ENCODE data around the gene FILIP1L.

The FILIP1L gene

DNA sequence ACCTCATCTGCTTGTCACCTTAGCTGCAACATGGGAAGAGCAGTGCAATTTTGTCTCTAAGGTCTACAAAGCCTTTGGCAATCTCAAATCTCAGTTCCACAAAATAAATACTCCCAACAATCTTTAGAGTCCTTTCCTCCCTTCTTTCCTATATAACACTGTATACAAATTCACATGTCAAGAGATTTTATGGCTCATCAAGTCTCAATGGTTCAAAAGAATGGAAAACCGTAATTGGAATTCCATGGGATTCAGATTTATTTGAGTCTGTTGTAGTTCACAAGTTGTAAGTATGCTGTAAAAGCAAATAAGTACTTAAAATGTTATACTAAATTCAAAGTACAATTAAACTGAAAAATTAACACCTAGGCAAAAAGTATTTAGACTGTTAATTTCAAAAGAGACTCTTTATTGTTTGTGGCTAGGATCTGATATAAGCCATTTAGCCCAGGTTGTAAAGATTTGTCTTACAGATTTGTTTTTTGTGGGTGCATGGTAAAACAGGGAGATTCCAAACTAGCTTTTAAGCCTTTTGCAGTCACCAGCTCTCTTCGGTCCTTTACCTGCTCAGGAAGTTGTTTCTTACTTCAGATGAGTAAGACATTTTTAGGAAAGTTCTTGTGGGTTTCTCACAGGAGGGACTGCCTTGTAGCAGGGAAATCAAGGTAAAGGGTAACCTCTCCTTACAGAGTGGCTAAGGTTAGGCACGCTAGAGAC, 246.5 kb downstream of the FILIP1L start:
- DNase-seq (ENCODE audit: low read depth) = no peak

DNA sequence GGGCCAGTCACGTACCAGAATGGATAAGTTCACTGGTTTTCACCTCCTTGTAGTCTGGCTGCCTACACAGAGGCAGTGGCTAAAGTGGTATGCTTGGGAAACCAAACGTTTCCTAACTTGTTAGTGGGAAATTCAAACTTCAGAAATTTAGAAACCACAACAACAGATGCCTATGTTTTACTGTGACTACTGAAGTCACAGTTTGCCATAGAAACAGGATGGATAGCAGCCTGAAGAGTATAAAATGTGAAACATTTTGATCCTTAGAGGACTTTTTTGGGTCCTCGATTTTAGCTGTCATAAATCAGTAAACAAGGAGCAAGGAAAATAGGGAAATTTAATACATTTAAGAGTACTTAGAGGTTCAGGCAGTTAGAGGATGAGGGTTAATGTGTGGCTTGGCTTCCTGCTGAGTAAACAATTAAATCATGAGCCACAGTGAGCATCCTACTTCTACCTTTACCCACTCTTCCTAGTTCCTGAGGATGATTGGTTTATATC, 248.0 kb downstream of the FILIP1L start:
- DNase-seq (ENCODE audit: low read depth) = no peak

DNA sequence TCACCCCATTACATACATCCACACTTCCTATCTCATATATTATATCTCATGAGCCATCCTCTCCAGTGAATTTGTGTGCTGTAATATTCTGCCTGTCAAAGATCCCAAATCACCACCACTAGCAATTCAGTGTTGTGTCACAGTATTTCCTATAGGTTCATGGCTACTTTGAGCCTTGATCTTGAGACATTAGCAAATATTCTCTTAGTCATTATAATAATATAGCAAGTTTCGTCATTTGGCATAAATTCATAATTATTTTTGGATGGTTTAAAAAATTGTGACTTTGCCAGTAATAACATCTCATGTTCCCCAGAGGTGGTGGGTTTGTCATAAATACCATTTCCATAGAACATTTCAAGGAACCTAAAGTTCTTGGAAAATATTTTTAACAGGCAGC, 249.0 kb downstream of the FILIP1L start:
- DNase-seq (ENCODE audit: low read depth) = no peak

DNA sequence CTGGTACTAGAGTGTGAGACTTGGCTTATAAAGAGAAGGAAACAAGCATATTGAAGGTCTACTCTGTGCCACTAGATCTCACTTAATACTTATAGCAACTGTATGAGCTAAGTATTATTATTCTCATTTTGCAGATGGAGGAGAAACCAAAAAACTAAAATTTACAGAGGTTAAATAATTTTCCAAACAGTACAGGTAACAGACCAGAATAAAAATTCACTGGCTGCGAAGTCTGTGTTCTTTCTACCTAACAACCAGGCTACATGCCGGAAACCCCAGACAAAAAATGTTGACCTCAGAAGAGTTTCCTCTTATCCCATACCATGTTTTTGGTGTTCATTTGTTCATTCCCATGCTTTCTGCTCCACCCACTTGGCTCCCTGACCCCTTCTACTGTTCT, 250.0 kb downstream of the FILIP1L start:
- DNase-seq (ENCODE audit: low read depth) = no peak

DNA sequence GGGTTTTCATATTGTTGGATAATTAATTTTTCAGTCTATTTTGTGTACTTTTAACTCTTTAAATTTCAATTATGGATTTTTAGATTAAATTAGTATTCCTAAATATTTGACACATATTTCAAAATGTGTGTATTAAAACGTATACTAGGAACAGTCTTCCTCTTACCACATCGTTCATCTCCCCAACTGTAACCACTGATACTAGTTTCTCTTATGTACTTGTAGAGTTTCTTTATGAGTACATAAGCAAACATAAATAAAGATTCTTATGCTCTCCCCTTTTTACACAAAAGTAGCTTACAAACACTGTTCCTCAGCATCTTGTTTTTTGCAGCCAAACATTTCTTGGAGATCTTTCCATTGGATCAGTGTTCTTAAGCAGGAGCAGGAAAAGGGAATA, 250.7 kb downstream of the FILIP1L start:
- DNase-seq (ENCODE audit: low read depth) = no peak

DNA sequence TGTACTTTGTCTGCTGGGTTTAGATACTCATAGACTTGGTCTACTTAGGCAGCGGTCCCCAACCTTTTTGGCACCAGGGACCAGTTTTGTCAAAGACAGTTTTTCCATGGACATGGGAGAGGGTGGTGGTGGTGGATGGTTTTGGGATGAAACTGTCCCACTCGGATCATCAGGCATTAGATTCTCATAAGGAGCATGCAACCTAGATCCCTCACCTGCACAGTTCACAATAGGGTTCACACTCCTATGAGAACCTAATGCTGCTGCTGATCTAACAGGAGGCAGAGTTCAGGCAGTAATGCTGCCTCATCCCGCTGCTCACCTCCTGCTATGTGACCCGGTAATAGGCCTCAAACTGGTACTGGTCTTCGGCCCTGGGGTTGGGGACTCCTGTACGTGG, 251.3 kb downstream of the FILIP1L start:
- no peak for DNase-seq (ENCODE audit: low read depth)

DNA sequence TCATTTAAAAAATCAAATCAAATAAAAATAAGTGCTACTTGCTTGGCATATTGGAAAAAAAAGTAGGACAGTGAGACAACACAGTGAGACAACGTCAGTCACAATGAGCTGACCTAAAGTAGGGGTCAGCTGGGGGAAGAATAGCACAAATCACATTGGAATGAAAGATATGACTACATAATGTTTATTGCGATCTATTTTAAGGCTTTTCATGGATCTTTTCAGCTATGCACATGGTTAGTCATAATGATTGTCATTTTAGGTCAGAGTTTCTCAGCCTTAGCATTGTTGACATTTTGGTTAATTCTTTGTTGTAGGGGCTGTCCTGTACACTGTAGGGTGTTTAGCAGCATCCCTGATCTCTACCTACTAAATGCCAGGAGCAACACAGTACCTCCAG, 252.1 kb downstream of the FILIP1L start:
- DNase-seq (ENCODE audit: low read depth) = no peak

DNA sequence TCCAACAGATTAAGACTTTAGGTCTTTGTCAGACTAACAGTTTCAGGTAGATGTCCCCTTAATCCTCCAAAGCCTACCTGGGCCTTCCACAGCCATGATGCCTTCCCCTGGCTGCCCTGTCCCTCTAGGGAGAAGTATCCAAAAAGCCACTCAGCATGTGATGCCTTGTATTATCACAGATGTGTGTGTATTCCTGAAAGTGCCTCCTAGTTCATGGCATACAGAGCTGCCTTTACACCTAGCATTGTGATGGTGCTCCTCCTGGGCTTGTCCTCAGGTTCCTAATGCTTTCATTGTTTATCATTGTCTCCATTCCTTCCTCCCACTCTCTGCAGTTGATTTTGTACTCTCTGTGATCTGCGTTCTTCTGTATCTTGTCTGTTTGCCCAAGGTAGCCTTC, 253.1 kb downstream of the FILIP1L start:
- DNase-seq (ENCODE audit: low read depth) = no peak

DNA sequence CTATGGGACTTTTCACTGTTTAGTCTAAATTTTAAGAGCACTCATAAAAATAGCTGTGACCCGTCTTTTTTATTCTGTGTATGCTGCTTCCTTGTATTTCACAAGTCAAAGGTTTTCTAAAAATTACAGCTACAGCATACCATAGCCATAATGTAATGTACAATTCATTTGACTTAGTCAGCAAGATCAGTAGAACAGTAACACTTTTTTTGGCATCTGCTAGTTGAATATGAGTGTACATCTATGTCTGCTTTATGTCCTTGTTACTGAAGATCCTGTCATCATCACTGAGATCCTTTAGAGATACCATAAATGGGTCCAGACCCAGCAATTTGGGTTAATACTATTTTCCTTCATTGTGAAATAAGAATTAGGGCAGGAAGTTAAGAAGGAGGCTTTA, 254.5 kb downstream of the FILIP1L start:
- DNase-seq (ENCODE audit: low read depth) = no peak

DNA sequence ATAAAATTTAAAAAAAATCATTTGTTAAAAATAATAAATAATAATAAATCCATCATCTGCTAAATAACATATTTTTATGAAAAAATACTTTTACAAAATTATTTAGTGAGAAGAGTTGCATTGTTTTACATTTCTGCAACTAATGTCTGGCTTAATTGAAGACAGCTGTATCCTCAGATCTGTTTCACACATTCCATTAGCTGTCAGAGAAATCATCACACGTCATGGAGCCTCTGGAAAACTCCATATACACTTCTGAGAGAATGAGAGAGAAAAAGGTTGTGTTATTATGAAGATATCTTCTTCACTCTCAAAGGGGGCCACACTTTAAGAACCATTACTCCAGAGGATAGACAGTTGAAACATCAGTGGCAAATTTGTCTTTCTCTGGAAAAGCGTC, 255.8 kb downstream of the FILIP1L start:
- DNase-seq (ENCODE audit: low read depth) = no peak

DNA sequence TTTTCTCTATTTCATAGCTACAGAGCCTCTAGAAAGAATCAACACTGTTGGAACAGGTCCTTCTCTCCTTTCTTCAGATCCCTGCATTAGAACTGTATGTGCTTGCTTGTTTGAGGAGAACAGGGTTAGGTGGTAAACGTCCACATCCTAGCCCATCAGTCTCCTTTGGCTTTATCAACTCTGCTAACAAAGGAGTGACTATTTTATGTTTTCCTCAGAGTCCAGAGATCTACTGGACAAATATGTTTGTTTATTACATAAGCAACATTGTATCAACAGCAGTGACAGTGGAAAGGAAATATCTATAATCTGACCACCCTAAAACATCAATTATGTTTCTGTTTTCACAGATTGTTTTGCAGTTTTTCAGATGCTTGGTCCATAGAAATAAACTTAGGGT, 257.0 kb downstream of the FILIP1L start:
- DNase-seq (ENCODE audit: low read depth) = no peak

DNA sequence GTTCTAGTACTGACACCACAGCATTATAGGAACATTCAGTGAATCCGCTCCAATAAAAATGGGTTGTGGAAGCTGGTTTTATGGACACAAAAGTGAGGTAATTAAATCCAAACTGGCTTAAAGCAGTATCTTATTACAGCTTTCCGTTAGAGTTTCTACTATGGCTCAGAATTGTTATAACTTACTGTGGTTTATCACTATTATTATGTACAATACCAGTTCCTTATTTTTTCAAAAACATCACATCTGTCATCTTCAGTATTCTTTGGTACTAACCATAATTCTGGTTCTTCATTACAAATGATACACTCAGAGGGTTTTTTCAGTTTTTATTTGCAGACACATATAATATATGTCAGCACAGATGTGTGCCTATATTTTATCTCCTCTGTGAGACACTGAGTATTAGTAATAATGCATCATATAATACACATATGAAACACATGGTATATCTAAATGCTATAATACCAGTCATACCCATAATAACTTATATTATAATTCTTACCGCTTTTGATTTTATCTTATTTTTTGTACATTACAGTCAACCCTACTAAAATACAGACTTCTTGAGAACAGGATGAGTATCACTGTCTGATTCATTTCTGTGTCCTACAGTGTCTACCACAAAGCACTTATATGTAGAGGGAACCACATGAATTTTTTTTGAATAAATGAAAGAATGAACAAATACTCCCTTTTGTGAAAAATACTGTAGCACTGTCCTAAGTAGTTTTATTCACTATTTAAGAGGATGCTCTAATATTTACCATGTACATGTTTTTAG, 257.7 kb downstream of the FILIP1L start:
- DNase-seq (ENCODE audit: low read depth) = no peak

DNA sequence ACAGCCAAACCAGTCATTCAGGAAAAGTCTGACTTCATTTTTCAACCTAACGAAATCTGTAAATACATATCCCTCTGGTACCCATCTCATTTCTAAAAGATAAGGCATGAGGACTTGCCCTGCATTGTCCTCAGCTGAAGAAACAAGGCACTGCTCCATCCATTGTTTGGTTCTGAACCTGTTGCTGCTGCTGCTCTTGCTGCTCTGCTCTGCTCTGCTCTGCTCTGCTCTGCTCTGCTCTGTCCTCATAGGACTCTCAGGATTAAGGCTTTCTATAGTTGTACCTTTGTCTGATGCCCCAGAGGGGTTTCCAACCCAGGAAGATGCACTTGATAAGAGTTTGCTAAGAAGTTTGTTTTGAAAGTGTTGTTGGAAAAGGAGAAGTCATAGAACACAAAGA, 258.4 kb downstream of the FILIP1L start:
- DNase-seq (ENCODE audit: low read depth) = no peak

DNA sequence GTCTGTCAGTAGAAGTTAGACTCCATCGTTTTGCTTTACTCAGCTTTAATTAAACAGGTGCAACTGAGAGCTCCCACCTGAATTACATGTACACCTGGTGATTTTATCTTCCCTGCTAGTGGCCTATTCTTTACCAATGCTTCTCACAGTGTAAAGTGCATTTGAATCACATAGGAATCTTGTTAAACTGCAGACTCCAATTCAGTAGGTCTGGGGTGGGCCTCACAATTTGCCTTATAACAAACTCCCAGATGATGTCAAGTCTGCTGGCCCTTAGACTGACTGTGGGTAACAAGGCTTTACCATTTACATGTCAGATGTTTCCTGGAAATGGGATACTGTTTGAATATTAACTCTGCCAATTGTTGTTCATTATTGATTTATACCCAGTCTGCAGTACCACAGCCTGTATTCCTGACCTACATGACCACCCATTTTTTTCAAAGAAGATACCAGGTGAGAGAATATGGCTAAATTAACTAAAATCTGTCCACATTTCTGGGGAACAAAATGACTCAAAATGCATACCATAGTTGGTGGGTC, 259.5 kb downstream of the FILIP1L start:
- DNase-seq (ENCODE audit: low read depth) = no peak

DNA sequence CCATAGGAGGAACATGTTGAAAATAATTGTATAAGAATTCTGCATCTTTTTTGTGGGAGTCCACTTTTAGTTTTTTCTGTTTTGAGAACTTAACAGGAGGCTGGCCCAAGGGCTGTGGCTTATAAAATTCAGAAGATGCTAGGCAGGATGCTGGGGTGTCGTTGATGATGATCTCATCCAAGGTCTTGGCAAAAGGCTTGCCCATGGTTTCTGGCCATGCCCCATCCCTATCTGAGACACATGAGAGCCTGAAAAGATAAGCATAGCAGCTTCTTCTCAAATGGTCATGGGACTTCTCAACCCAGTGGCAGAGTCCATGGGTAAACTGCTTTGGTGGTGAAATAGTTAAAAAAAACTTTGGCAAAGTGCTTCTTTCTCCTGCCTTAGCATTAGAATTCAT, 261.4 kb downstream of the FILIP1L start:
- DNase-seq (ENCODE audit: low read depth) = no peak

DNA sequence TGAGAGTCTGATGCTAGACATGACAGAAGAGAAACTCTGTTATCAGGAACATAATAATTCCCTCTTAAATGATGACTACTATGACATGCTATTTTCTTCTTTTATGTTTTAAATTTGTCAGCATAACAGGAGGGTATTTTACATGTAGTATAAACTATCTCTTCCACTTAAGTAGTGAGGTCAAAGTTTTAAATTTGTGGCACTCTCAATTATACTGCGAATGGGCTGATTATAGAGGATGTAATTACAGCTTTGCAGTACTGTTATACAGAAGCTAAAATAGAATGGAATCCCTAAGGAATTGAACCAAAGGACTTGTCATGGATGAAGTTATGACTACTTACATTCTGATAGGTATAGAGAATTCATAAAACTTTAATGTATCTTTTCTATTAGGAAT, 262.3 kb downstream of the FILIP1L start:
- no peak for DNase-seq (ENCODE audit: low read depth)

DNA sequence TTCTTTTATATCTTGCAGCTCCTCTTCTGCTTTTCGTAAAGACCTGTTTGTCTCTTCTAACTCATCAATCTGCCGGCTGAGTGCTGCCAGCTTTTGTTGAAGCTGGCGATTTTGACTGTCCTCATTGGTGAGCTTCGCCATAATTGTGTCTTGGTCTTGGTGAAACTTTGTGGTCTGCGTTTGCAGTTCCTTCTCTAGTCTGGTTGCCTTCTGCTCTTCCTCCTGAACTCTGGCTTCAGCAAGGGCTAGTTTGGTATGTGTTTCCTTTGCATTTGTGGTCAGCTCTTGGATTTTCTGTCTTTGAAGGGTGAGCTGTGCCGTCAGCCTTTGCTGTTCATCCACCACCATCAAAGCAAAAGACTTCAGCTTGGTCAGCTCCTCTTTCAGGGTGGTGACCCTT, 263.7 kb downstream of the FILIP1L start:
- no peak for DNase-seq (ENCODE audit: low read depth)

DNA sequence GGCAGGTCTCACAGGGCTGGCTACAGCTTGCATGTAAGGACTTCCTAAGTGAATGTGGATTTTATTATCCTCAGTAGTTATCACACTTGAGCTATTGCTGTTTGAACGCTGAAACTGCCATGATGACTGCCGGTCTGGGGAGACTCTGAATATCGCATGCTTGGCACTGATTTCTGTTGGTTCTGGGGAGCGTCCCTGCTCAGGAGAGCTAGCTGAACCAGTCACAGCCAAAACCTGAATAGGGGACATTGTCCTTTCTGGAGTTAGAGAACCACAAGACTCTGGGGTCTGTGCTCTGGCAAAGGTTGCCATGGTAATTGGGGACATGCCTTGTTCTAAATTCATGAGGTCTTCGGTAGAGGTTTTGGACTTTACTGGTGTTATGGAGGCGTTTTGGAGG, 265.9 kb downstream of the FILIP1L start:
- no peak for DNase-seq (ENCODE audit: low read depth)

DNA sequence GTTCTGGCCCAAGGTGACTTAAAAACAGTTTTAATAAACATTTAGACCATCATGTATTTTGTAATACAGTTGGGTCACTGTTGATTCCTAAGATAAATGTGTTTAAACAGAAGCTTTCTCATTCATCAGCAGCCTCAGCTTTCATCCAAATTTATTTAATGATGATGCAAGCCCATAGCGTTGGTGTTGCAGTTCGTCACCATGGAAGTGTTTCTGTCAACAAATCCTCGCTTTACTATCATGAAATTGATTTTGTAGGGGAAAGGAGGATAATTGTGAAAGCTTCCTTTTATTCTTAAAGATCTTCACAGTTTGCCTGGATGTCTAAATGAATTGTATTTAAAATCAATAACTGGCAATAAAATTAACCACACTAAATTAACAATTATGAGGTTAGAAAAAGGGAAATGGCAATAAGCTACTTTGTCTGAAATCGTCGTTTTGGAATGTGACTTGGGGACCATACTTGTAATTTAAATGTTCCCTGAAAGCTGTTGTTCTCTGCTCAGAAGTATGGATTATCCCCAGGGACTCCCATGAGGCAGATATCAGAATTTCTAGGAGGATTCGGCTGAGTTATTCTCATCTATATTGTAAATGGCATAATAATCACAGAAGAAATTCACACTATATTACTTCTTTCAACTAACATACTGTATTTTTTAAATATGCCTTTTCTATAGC, 267.7 kb downstream of the FILIP1L start:
- no peak for DNase-seq (ENCODE audit: low read depth)

DNA sequence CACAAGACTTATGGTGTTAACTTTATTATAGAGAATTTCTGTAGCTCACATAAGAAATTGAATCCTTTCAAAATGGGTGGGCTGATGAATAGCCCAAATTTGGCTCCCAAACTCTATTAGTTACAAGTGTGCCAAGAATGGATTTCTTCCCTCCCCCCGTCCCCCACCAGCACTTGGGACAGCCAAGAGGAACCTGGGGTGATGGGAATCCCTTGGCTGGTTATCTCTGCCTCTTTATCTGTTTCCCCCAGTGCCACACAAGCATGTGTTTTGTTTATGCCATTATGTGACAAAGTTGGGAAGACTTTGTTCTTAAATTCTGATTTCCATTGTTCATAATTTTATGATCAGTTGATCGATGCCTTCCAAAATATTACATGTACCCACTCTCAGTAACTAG, 268.3 kb downstream of the FILIP1L start:
- no peak for DNase-seq (ENCODE audit: low read depth)

DNA sequence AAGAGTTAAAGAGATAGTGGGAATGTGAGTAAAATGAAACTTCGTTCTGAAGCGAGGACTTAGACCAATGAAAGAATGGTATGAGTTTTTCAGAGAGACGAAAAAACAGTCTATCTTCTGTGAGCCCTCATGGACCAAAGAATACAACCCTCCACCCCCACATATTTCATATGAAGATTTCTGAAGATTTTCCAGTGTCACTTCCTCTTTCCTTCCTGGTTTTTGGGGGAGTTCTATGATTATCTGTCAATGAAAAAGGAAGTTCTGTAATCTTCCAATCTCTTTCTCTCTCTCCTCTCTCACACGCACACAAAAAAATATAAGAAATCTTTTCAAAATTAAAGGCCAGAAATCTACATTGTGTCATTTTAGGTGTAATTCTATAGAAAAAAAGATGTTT, 269.0 kb downstream of the FILIP1L start:
- no peak for DNase-seq (ENCODE audit: low read depth)

DNA sequence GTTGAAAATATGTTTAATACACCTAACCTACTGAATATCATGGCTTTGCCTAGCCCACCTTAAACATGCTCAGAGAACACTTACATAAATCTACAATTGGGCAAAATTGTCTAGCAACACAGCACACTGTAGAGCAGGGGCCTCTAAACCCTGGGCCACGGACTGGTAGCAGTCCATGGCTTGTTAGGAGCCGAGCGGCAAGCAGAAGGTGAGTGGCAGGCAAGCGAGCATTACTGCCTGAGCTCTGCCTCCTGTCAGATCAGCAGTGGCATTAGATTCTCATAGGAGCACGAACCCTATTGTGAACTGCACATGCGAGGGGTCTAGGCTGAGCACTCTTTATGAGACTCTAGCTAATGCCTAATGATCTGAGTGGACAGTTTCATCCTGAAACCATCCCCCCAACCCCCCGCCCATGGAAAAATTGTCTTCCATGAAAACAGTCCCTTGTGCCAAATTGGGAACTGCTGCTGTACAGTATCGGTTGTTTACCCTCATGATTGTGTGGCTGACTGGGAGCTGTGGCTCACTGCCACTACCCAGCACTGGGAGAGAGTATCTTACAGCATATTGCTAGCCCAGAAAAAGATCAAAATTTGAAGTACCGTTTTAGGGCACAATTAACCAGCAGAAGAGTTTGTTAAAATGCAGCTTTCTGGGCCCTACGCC, 270.6 kb downstream of the FILIP1L start:
- no peak for DNase-seq (ENCODE audit: low read depth)

Measured in stimulated activated CD8-positive, alpha-beta memory T cell treated with anti-CD3 and anti-CD28 coated beads, Interleukin-12 subunit alpha, Interleukin-12 subunit beta, amount 100 ng/mL, for 1 hour (primary cell).